KMS-11 (cell line): ENCODE data around the gene COL23A1.

ENCODE experiments used
- H2AFZ ChIP-seq: fragments of 200-600 bp; sonication (generic); 2 replicates; pipeline ENCODE4 v1.6.1; 2016; ENCODE audit warnings: antibody characterized with exemption, mixed run types, low read depth
- H3K27ac ChIP-seq: fragments of 200-600 bp; sonication (generic); 2 replicates; pipeline ENCODE4 v1.6.1; 2016; ENCODE audit warnings: mild to moderate bottlenecking, mixed run types
- H3K27me3 ChIP-seq: fragments of 200-600 bp; sonication (generic); 2 replicates; pipeline ENCODE4 v1.6.1; 2017; ENCODE audit warnings: mild to moderate bottlenecking, low read depth, mixed run types, moderate library complexity; ENCODE audit not compliant: insufficient read depth
- H3K36me3 ChIP-seq: fragments of 200-600 bp; sonication (generic); 2 replicates; pipeline ENCODE4 v1.6.1; 2017; ENCODE audit warnings: mild to moderate bottlenecking, mixed run types; ENCODE audit not compliant: insufficient read depth
- H3K4me1 ChIP-seq: fragments of 200-600 bp; sonication (generic); 2 replicates; pipeline ENCODE4 v1.6.1; 2016; ENCODE audit warnings: mild to moderate bottlenecking, low read depth, mixed run types; ENCODE audit not compliant: poor library complexity, severe bottlenecking
- H3K4me2 ChIP-seq: fragments of 200-600 bp; sonication (generic); 2 replicates; pipeline ENCODE4 v1.7.0; 2016; ENCODE audit warnings: mild to moderate bottlenecking, mixed run types
- H3K4me3 ChIP-seq: fragments of 200-600 bp; sonication (generic); IDR thresholded peaks from 2 replicates; pipeline ENCODE4 v1.6.1; 2017; ENCODE audit warnings: low read depth, low read length, mixed read lengths; ENCODE audit not compliant: insufficient read depth
- H3K79me2 ChIP-seq: fragments of 200-600 bp; sonication (generic); 2 replicates; pipeline ENCODE4 v1.6.1; 2016; ENCODE audit warnings: low read depth, mixed run types; ENCODE audit not compliant: insufficient read depth
- H3K9ac ChIP-seq: fragments of 200-600 bp; sonication (generic); 2 replicates; pipeline ENCODE4 v1.6.1; 2016; ENCODE audit warnings: mild to moderate bottlenecking, mixed run types
- H4K20me1 ChIP-seq: fragments of 200-600 bp; sonication (generic); 2 replicates; pipeline ENCODE4 v1.6.1; 2016; ENCODE audit warnings: mild to moderate bottlenecking, mixed run types; ENCODE audit not compliant: insufficient read depth
- TF ChIP-seq, protein P1 (sequence below): fragments of 200-600 bp; sonication (generic); conservative IDR thresholded peaks from 2 replicates; pipeline ENCODE4 v1.6.1; 2017; ENCODE audit warnings: low read depth, mild to moderate bottlenecking, antibody characterized with exemption, low read length, moderate library complexity, mixed read lengths

Gene COL23A1

DNA sequence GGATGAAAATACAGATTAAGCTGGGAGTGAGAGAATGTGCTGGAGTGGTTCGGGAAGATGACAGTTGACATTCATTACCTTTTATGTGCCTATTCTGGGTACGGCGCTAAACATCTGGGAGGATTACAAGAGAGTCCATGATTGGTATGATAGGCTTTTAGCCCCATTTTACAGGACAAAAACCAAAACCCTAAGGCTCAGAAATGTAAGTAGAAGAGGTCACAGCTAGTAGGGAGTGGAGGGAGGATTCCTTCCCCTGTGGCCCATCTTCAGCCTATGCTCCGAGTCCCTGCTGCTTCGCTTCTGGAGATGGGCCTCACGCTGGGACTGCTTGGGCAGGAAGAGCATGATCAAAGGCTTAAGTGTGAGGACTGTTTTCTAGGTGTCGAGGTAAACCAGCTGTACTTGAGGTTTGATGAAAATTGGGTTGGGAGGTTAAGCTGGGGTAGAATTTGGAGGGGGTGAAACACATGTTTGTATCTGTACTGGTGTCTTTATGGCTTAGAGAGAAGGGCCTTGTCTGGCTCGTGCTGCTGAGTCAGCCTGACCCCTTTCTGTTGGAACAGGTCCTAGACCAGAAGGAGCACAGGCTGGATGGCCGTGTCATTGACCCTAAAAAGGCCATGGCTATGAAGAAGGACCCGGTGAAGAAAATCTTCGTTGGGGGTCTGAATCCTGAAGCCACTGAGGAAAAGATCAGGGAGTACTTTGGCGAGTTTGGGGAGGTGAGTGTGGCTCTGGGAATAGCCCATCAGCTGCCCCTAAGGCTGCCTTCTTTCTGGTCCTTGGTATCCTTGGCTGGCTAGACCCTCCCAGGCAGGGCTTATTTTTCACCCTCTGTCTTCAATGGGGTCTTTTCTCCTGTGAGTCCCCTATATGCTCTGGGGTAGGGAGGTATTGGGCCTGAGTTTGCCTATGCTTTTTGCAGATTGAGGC is 383.8 kb downstream of the COL23A1 start:
- H2AFZ ChIP-seq, result no peak overlapping the region
- no peak overlapping the region for H3K4me3 ChIP-seq
- H3K79me2 ChIP-seq, result peaks cover 48% of the 10 kb centered on the region
- H3K4me2 ChIP-seq, result peak overlapping the region; percentile 88
- TF ChIP-seq, protein P1, sequence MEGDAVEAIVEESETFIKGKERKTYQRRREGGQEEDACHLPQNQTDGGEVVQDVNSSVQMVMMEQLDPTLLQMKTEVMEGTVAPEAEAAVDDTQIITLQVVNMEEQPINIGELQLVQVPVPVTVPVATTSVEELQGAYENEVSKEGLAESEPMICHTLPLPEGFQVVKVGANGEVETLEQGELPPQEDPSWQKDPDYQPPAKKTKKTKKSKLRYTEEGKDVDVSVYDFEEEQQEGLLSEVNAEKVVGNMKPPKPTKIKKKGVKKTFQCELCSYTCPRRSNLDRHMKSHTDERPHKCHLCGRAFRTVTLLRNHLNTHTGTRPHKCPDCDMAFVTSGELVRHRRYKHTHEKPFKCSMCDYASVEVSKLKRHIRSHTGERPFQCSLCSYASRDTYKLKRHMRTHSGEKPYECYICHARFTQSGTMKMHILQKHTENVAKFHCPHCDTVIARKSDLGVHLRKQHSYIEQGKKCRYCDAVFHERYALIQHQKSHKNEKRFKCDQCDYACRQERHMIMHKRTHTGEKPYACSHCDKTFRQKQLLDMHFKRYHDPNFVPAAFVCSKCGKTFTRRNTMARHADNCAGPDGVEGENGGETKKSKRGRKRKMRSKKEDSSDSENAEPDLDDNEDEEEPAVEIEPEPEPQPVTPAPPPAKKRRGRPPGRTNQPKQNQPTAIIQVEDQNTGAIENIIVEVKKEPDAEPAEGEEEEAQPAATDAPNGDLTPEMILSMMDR, result no peak
- peaks cover 37% of the 10 kb centered on the region for H4K20me1 ChIP-seq
- H3K9ac ChIP-seq, result peak overlapping the region; percentile 90; the same call in 1 of the 2 replicates
- peaks cover 14% of the 10 kb centered on the region; the same call in 1 of the 2 replicates for H3K36me3 ChIP-seq
- no peak overlapping the region; the same call in 1 of the 2 replicates for H3K27ac ChIP-seq
- H3K27me3 ChIP-seq, result no peaks in the 10 kb centered on the region
- peaks cover 5% of the 10 kb centered on the region for H3K4me1 ChIP-seq

DNA sequence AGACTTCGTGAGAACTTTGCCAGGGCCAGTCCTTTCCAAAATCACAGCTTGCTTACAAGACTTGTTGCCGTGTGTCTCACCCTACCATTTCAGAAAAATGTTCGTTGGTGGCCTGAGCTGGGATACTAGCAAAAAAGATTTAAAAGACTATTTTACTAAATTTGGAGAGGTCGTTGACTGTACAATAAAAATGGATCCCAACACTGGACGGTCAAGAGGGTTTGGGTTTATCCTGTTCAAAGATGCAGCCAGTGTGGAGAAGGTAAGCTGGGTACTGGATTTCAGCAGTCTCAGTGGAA is 384.5 kb downstream of the COL23A1 start:
- Histone ChIP-seq H3K9ac (peak overlapping the region; percentile 90; the same call in 1 of the 2 replicates), H3K4me1 (peaks cover 5% of the 10 kb centered on the region), H2AFZ (no peak overlapping the region), H4K20me1 (peaks cover 37% of the 10 kb centered on the region), H3K27me3 (no peaks in the 10 kb centered on the region), H3K36me3 (peaks cover 14% of the 10 kb centered on the region; the same call in 1 of the 2 replicates), H3K4me3 (no peak overlapping the region), H3K4me2 (peak overlapping the region; percentile 88), H3K79me2 (peaks cover 48% of the 10 kb centered on the region), H3K27ac (no peak overlapping the region; the same call in 1 of the 2 replicates)
- TF ChIP-seq, protein P1, result no peak

DNA sequence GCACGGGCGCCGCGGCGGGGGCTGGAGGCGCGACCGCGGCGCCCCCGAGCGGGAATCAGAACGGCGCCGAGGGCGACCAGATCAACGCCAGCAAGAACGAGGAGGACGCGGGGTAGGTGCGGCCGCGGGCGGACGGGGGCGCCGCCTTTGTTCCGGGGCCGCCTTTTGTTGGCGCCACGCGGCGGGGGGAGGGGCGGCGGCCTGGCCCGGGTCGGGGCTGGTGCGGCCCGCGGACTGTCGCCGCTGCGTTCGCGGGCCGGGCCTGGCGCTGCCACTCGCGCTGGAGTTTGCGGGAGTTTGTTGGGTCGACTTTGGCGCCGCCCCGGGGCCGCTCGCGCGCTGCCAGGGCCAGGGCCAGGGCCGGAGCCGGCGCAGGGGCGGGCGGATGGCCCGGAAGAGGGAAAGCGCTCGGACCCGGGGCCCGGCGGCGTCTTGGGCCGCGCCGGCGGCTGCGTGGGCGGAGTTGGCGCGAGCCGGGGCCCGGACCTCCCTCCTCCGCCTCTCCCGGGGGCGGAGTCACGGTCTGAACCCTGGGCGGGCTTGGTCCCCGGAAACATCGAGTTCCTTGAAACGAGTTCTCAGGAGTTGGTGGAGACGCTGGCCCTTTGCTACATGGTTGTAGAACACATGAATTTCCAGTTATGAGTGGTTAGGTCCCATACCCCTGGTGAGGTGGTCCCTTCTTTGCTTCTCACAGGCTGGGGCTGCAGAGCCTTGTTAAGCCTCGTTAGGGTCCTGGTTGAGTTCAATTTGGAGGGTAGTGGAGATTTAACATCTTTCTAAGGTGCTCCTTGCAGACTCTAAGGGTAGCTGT is 385.1 kb downstream of the COL23A1 start:
- Histone ChIP-seq H3K4me1 (peaks cover 5% of the 10 kb centered on the region), H4K20me1 (peaks cover 37% of the 10 kb centered on the region), H3K36me3 (peaks cover 14% of the 10 kb centered on the region; the same call in 1 of the 2 replicates), H3K9ac (peak overlapping the region; percentile 90), H2AFZ (no peak overlapping the region), H3K27me3 (no peaks in the 10 kb centered on the region), H3K4me3 (no peak overlapping the region), H3K27ac (peak overlapping the region; percentile 79), H3K79me2 (peaks cover 48% of the 10 kb centered on the region), H3K4me2 (peak overlapping the region; percentile 88)
- TF ChIP-seq, protein P1, result no peak

DNA sequence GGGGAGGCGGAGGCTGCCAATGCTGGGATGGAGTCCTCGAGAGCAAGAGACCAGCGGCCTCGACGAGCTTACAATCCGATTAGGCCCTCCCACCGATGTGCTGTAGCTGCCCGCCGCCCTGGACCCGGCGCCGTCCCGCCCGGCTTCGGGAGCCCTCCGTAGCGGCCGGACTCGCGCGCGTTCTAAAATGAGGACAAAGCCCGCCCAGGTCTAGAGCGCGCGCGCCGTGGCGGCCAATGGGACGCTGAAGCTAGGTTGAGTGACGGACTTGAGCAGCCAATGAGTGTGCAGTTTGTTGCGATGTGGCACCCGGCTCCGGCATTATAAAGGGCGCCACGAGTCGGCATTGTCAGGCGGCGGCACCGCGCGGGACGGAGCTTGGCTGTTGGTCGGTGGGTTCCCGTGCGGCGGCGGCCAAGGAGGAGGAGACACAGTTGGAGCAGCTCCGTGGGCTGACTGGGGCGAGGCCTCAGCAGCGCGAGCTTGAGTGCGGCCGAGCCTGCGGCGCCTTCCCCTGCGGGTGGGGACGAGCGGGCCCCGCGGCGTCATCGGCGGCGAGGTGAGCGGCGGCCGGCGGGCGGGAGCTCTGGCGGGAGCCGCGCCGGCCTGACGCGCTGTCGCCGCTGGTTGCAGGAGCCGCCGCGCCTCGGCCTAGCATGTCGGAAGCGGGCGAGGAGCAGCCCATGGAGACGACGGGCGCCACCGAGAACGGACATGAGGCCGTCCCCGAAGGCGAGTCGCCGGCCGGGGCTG is 385.8 kb downstream of the COL23A1 start, which contains the start of gene HNRNPAB:
TSS of gene HNRNPAB (plus strand) at position 352 of the 753 bp plus-strand sequence. CDS start at position 657, 305 bp downstream.
- Histone ChIP-seq H3K27ac (peak within 1 kb of the TSS; percentile 79), H4K20me1 (peaks cover 37% of the 10 kb centered on the region), H3K27me3 (no peaks in the 10 kb centered on the region), H3K9ac (peak within 1 kb of the TSS; percentile 90), H3K36me3 (peaks cover 9% of the 10 kb centered on the region; the same call in 1 of the 2 replicates), H3K4me2 (peak within 1 kb of the TSS; percentile 88), H3K4me1 (peaks cover 5% of the 10 kb centered on the region), H3K4me3 (no peak within 1 kb of the TSS), H2AFZ (peak within 1 kb of the TSS; percentile 76), H3K79me2 (peaks cover 48% of the 10 kb centered on the region)
- TF ChIP-seq, protein P1, result no peak
